Endothelial cell of umbilical vein (primary cell): ENCODE measurements around the gene AJM1.

Experiments
- EZH2 ChIP-seq: IDR thresholded peaks from 2 replicates; pipeline ENCODE4 v1.6.1; 2012; ENCODE audit warnings: borderline replicate concordance, low read depth, mild to moderate bottlenecking, moderate library complexity, low read length, inconsistent platforms; ENCODE audit not compliant: severe bottlenecking
- JUN ChIP-seq: IDR thresholded peaks from 2 replicates; pipeline ENCODE4 v1.6.1; 2011; ENCODE audit warnings: borderline replicate concordance, low read depth; ENCODE audit not compliant: insufficient read length, insufficient read depth
- POLR2A ChIP-seq: IDR thresholded peaks from 2 replicates; pipeline ENCODE4 v1.6.1; 2012; ENCODE audit warnings: low read depth, mild to moderate bottlenecking, control low read depth, low read length
- POLR2AphosphoS5 ChIP-seq: IDR thresholded peaks from 2 replicates; pipeline ENCODE4 v1.6.1; 2012; ENCODE audit warnings: low read depth, mild to moderate bottlenecking, control low read depth, low read length, moderate library complexity; ENCODE audit not compliant: insufficient read depth
- TF ChIP-seq, protein P1 (sequence below), 2 donors: IDR thresholded peaks; 1 replicate in 1 of 2; 2 replicates in 1 of 2; pipeline ENCODE4 v1.5.1; 2011; ENCODE audit warnings: low read length in 2 of 2, mild to moderate bottlenecking in 2 of 2, moderate library complexity in 2 of 2, control low read depth in 1 of 2, inconsistent platforms in 1 of 2, low read depth in 1 of 2; ENCODE audit not compliant: insufficient read depth in 1 of 2; ENCODE audit errors: extremely low read depth in 1 of 2
- TF ChIP-seq, protein P2 (sequence below): IDR thresholded peaks from 2 replicates; pipeline ENCODE4 v1.6.1; 2011; ENCODE audit not compliant: insufficient read depth, insufficient read length

DNA sequence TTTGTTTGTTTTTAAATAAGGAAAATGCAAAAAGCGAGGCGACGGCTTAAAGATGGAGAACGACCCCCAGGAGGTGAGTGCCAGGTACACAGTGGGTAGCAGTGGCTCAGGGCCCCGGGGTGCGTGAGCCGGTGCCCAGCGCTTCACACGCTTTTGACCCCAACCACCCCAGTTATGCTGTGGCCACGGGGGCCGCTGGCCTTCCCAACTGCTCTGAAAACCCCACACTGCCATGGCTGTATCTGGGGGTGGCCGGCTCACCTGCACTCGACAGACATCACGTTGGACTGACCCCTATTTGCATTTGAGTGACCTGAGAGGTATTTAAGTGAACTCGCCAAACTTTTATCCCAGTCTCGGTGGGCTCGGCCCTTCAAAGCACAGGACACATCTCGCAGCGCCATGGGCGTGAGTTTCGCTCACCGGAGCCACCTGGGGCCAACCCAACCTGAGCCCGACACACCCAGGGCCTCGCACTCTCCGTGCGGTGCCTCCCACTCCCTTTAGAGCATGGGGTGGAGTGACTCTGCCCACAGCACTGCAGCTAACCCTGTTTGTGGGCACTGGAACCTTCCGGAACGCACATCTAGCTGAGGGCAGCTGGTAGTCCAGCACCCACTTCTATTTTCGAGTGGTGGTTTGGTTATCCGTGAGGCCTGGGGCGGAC lies 13.7 kb upstream of the AJM1 start:
- TF ChIP-seq, protein P1, sequence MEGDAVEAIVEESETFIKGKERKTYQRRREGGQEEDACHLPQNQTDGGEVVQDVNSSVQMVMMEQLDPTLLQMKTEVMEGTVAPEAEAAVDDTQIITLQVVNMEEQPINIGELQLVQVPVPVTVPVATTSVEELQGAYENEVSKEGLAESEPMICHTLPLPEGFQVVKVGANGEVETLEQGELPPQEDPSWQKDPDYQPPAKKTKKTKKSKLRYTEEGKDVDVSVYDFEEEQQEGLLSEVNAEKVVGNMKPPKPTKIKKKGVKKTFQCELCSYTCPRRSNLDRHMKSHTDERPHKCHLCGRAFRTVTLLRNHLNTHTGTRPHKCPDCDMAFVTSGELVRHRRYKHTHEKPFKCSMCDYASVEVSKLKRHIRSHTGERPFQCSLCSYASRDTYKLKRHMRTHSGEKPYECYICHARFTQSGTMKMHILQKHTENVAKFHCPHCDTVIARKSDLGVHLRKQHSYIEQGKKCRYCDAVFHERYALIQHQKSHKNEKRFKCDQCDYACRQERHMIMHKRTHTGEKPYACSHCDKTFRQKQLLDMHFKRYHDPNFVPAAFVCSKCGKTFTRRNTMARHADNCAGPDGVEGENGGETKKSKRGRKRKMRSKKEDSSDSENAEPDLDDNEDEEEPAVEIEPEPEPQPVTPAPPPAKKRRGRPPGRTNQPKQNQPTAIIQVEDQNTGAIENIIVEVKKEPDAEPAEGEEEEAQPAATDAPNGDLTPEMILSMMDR (IDR thresholded peaks at IDR 0.05; ENCODE audit: extremely low read depth in 1 of 2, insufficient read depth in 1 of 2, low read depth in 1 of 2, low read length in 2 of 2), result no peak
- TF ChIP-seq POLR2A (no peak), POLR2AphosphoS5 (no peak), EZH2 (no peak), JUN (no peak)
- TF ChIP-seq, protein P2, sequence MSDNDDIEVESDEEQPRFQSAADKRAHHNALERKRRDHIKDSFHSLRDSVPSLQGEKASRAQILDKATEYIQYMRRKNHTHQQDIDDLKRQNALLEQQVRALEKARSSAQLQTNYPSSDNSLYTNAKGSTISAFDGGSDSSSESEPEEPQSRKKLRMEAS, result no peak
